ENCODE measurements around the gene ARFIP1.

The ARFIP1 gene

GRCh38 chr4:152808670-152809069 is 28.9 kb downstream of the ARFIP1 start:
- no peak for DNase-seq (ENCODE audit: low read depth)
- TF ChIP-seq MAX (IDR thresholded peaks at IDR 0.05; ENCODE audit: low read depth, low read length), result no peak
- H3K4me3 ChIP-seq (ENCODE audit: low read depth, low read length), result no peak overlapping the region

- TF ChIP-seq CTCF (IDR thresholded peaks at IDR 0.05; ENCODE audit: low read depth, low read length) (no peak), POLR2A (IDR thresholded peaks at IDR 0.05; ENCODE audit: extremely low read depth, insufficient read length) (no peak), MYC (IDR thresholded peaks at IDR 0.05; ENCODE audit: low read depth, low read length) (no peak), MAX (IDR thresholded peaks at IDR 0.05; ENCODE audit: low read depth, low read length) (no peak)
- no peak for DNase-seq (ENCODE audit: low read depth)
- no peak overlapping the region for H3K4me3 ChIP-seq (ENCODE audit: low read depth, low read length)
Measured at GRCh38 chr4:152810715-152811287, 31.0 kb downstream of the ARFIP1 start.

GRCh38 chr4:152815078-152815477 is 35.3 kb downstream of the ARFIP1 start:
- TF ChIP-seq POLR2A (IDR thresholded peaks at IDR 0.05; ENCODE audit: extremely low read depth, insufficient read length) (no peak), CTCF (IDR thresholded peaks at IDR 0.05; ENCODE audit: low read depth, low read length) (no peak), MYC (IDR thresholded peaks at IDR 0.05; ENCODE audit: low read depth, low read length) (no peak), MAX (IDR thresholded peaks at IDR 0.05; ENCODE audit: low read depth, low read length) (no peak)
- DNase-seq (ENCODE audit: low read depth), result no peak
- H3K4me3 ChIP-seq (ENCODE audit: low read depth, low read length), result no peak overlapping the region

GRCh38 chr4:152817331-152817730 is 37.6 kb downstream of the ARFIP1 start:
- H3K4me3 ChIP-seq (ENCODE audit: low read depth, low read length), result no peak overlapping the region
- TF ChIP-seq CTCF (IDR thresholded peaks at IDR 0.05; ENCODE audit: low read depth, low read length) (no peak), MYC (IDR thresholded peaks at IDR 0.05; ENCODE audit: low read depth, low read length) (no peak), POLR2A (IDR thresholded peaks at IDR 0.05; ENCODE audit: extremely low read depth, insufficient read length) (no peak), MAX (IDR thresholded peaks at IDR 0.05; ENCODE audit: low read depth, low read length) (no peak)
- DNase-seq (ENCODE audit: low read depth), result no peak

GRCh38 chr4:152819026-152819645 is 39.4 kb downstream of the ARFIP1 start:
- DNase-seq (ENCODE audit: low read depth), result no peak
- TF ChIP-seq MAX (IDR thresholded peaks at IDR 0.05; ENCODE audit: low read depth, low read length), result no peak
- no peak for TF ChIP-seq POLR2A (IDR thresholded peaks at IDR 0.05; ENCODE audit: extremely low read depth, insufficient read length)
- H3K4me3 ChIP-seq (ENCODE audit: low read depth, low read length), result no peak overlapping the region

- no peak for DNase-seq (ENCODE audit: low read depth)
- no peak overlapping the region for H3K4me3 ChIP-seq (ENCODE audit: low read depth, low read length)
- TF ChIP-seq MYC (IDR thresholded peaks at IDR 0.05; ENCODE audit: low read depth, low read length), result no peak
- TF ChIP-seq CTCF (IDR thresholded peaks at IDR 0.05; ENCODE audit: low read depth, low read length), result no peak
- no peak for TF ChIP-seq POLR2A (IDR thresholded peaks at IDR 0.05; ENCODE audit: extremely low read depth, insufficient read length)
- no peak for TF ChIP-seq MAX (IDR thresholded peaks at IDR 0.05; ENCODE audit: low read depth, low read length)
Measured at GRCh38 chr4:152820073-152820472, 40.3 kb downstream of the ARFIP1 start.
